ENCODE results near the gene SV2C.

GRCh38 chr5:76400466-76400865 lies 317.3 kb downstream of the SV2C start:
- TF ChIP-seq CTCF (conservative IDR thresholded peaks at IDR 0.05; ENCODE audit: low read length) (no peak), EZH2phosphoT487 (IDR thresholded peaks at IDR 0.05; ENCODE audit: borderline replicate concordance) (no peak)

Data from Loucy (cell line).